Stimulated activated CD4-positive, alpha-beta T cell treated with anti-CD3 and anti-CD28 coated beads, Interleukin-1b, Interleukin-23, amount 100 ng/mL, for 4 hours (primary cell): Measurements from ENCODE around the gene YPEL1.
"Not testable (repeated sequence)": the region's sequence is repeated elsewhere in the genome, so short reads cannot be mapped to it uniquely, and the experiment has no call there.

Source experiments
- DNase-seq, 2 donors: peaks; one replicate each; pipeline ENCODE4 v3.0.0-alpha.2; 2020; ENCODE audit warnings: low read depth in 2 of 2

Gene YPEL1

DNA sequence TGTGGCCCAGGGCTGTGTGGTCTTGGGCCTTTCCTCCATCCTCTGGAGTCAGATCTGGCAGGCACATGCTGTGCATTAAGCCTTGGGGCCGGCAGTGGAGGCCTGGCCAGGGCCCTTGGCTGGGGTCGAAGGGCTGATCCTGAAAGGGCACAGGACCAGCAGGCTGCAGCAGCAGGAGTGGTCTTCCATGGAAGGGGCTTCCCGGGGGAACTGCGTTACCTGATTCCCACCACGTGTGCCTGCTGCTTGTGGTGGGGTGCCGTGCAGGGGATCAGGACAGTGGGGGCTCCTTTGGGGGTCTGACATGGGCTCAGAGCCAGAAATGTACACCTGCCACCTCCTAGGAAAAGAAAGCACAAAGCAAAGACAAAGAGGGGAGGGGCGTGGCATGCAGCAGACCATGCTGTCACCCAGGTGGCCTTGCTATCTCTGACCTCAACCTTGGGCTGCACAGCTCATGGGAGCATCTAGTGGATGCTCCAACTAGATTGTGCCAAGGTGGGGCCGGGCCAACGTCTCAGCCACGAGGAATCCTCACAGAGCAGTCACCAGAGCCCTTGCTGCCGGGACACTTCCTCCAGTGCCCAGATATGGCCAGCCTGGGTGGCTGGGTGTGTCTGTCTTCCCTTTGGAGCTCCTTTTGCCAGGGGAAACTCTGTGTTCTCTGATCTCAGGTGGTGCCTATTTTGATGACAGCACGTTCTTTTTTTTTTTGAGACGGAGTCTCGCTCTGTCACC, 17.9 kb upstream of the YPEL1 start:
- DNase-seq: no peak

GRCh38 chr22:21752276-21752675, 16.7 kb upstream of the YPEL1 start:
- no peak for DNase-seq

GRCh38 chr22:21745948-21746347, 10.4 kb upstream of the YPEL1 start:
- no peak for DNase-seq

DNA sequence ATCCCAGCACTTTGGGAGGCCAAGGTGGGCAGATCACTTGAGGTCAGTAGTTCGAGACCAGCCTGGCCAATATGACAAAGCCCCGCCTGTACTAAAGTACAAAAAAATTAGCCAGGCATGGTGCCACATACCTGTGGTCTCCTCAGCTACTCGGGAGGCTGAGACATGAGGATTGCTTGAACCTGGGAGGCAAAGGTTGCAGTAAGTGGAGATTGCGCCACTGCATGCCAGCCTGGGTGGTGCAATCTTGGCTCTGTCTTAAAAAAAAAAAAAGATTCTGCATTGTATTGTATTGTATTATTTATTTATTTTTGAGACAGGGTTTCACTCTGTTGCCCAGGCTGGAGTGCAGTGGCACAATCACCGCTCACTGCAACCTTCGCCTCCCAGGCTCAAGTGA, 9.3 kb upstream of the YPEL1 start:
- DNase-seq: not testable (repeated sequence)

DNA sequence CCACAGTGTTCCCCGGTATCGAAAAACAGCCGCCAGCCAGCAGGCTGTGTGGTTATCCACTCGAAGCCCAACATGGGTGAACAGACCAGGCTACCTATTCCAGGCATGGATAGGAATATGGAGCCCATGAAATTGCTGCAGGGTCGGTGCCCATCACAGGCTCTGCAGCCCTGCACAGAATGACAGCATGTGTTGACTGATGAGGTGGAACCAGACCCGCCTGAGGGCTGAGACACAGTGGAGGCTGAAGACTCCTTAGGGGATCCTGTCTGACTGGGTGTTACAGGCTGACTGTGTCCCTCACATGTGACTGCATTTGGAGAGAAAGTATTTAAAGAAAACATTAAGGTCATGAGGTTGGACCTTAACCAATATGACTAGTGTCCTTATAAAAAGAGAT, 6.2 kb upstream of the YPEL1 start:
- no peak for DNase-seq

- DNase-seq: no peak
Measured at GRCh38 chr22:21741059-21741458, 5.5 kb upstream of the YPEL1 start.

DNA sequence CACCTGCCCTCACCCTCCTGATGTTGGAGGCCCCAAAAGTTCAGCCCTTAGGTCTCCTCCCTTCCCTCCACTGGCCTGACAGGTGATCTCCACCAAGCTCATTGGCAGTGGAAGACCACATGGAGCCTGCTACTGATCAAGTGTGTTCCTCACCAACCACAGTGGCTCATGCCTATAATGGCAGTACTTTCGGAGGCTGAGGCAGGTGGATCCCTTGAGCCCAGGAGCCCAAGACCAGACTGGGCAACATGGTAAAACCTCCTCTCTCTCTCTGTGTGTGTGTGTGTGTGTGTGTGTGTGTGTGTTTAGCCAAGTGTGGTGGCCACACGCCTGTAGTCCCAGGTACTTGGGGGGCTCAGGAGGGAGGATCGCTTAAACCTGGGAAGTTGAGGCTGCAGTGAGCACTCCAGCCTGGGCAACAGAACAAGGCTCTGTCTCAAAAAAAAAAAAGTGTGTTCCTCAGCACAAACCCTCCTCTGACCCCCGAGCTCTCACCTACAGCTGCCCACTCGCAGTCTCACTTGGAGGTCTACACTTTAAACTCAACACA, 4.3 kb upstream of the YPEL1 start:
- DNase-seq: no peak

- no peak for DNase-seq
Measured at GRCh38 chr22:21738966-21739365, 3.4 kb upstream of the YPEL1 start.

- DNase-seq: no peak
Measured at GRCh38 chr22:21738081-21738480, 2.5 kb upstream of the YPEL1 start.

DNA sequence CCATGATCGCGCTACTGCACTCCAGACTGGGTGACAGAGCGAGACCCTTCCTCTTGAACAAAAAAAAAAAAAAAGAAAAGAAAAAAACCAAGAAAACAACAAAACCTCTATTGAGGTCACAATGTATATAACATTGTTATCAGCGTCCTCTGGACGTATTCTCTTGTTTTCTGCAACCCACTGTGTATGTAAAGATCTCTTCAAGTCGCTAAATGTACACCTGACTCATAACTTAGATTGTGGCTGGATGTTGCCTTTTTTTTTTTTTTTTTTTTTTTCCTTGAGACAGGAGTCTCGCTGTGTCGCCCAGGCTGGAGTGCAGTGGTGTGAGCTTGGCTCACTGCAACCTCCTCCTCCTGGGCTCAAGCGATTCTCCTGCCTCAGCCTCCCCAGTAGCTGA, 1.4 kb upstream of the YPEL1 start:
- DNase-seq: no peak

GRCh38 chr22:21736084-21736642, 569 bp upstream of the YPEL1 start:
- no peak for DNase-seq

DNA sequence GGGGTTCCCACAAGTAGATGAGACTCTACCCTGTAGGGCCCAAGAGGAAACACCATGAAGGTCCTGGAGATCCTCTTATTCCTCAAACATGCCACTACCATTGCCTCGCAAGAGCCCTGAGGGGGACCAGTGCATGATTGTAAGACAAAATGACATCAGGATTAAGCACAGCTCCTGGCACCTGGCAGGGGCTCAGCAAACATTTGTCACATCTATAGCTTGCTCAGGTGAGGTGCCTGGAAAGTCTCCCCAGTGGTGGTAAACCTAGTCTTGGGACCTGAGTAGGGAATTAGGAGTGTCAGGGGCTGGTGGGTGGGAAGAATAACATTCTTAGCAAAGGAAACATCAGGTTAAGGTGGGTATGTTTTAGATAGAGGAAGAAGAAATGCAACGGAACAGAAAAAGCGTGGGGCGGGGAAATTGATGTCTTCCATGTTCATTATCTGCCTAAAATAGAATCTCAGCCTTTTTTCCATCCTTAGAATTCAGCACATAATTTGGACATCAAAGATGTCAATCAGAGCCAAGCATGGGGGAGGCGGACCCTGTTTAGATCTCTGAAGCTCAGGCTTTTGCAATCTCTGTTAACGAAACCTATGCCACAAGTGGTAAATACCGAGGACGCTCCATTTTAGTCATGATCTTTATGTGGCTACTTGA, 924 bp downstream of the YPEL1 start:
- no peak for DNase-seq

GRCh38 chr22:21731503-21731902, 4.1 kb downstream of the YPEL1 start:
- no peak for DNase-seq

GRCh38 chr22:21730535-21731308, 4.9 kb downstream of the YPEL1 start:
- no peak for DNase-seq

DNA sequence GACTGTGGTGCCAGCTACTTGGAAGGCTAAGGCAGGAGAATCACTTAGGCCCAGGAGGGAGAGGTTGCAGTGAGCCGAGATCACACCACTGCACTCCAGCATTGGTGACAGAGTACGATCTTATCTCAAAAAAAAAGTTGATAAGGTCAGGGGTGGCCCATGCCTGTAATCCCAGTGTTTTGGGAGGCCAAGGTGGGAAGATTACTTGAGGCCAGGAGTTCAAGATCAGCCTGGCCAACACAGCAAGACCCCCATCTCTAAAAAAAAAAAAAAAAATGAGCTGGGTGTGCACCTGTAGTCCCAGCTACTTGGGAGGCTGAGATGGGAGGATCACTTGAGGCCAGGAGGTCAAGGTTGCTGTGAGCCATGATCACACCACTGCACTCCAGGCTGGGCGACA, 6.4 kb downstream of the YPEL1 start:
- not testable (repeated sequence) for DNase-seq

- no peak for DNase-seq
Measured at GRCh38 chr22:21728270-21728669, 7.3 kb downstream of the YPEL1 start.

DNA sequence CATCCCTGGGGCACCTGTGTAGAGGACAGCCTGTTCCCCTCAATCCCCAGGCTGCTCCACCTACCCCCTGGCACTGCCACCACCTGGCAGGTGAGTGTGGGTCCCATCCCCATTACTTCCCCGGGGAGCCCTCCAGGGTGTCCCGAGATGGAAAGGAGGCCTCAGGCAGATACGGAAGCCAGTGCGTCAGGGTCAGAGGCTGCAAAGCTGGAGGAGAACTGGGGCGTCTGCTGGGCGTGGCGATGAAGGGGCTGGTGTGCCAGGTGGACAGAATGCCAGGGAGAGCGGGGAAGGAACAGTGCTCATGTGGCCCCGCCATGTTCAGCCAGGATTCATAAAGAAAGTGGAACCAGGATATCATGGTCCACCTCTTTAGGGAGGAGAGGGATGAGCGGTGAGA, 7.8 kb downstream of the YPEL1 start:
- DNase-seq: no peak

- DNase-seq: no peak
Measured at GRCh38 chr22:21727159-21727558, 8.4 kb downstream of the YPEL1 start.

GRCh38 chr22:21726650-21727049, 8.9 kb downstream of the YPEL1 start:
- DNase-seq: no peak

DNA sequence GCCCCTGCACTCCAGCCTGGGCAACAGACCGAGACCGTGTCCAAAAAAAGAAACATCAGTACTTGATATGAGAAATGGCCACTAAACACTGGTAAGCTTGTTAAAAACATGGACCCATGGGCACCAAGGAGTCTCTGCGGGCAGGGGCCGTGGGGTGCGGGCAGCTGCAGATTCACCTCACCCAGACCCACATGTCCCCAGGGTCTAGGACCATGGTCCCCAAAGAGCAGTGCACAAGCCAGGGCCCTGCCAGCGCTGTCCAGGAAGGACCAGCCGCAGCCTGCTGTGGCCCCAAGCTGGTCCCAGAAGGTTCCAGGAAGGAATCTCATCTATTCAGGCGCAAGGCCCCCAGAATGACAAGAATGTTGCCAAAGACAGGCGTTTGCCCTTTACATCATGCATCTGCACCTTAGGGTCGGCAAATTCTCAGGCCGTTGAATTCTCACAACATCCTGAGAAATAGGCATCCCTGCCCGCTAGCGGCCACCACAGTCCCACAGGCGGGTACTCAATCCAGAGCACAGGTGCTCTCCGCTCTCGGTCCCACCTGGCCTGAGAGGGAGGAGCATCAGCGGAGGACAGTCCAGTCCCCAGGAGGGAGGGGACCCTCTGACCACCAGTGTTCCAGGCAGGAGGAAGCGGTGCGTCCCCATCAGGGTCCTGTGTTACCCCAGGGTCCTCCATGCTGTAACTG, 9.5 kb downstream of the YPEL1 start:
- DNase-seq: no peak

DNA sequence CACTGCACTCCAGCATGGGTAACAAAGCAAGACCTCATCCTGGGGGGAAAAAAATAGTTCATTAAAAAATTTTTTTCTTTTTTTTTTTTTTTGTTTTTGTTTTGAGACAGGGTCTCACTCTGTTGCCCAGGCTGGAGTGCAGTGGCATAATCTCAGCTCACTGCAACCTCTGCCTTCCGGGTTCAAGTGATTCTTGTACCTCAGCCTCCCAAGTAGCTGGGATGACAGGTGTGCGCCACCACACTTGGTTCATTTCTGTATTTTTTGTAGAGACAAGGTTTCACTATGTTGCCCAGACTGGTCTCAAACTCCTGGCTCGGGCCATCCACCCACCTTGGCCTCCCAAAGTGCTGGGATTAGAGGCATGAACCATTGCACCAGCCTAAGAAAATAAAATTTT, 11.1 kb downstream of the YPEL1 start:
- DNase-seq: not testable (repeated sequence)
